ENCODE results near the gene LRP8. TPM values are rescaled to one million over a fixed set of nuclear protein-coding genes. Genes with fewer than 3 reads are reported as not detected.

LRP8 gene
- total and polyA plus RNA-seq, 10 donors, result 1.7 to 14.4 (median 5.5) TPM

DNA sequence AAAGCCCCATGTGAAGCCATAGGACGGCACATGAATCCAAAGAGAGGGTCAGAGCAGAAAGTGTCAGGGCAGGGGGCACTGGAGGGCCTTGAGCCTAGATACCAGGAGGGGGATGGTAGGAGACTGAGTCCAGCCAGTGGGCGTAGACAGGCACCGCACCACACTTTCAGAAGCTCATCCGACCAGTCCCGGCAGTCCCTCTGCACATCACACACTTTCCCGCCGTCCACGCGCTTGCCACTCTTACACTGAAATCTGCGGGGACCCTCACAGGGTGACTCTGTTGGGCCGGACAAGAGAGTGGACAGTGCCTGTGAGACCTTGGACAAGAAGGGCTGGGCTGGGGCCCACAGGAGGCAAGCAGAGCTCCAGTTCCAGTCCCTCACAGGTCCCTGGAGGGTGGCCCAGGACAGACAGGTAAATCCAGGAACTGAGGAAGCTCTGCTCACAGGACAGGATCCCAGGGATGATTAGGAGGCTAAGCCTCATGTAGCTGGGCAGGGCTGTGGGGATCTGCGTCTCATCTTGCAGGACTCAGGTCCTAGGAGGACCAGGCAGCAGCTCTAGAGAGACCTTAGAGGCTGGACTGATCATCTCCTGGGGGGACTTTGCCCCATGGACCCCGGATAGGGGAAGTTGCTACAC, 53.2 kb downstream of the LRP8 start:
- H3K27ac ChIP-seq, result no peak overlapping the region
- TF ChIP-seq CTCF (IDR thresholded peaks at IDR 0.05 in 8 of 11, conservative IDR thresholded peaks at IDR 0.05 in 3 of 11), result no peak
- no peak for TF ChIP-seq POLR2A (IDR thresholded peaks at IDR 0.05)
- TF ChIP-seq POLR2AphosphoS5 (IDR thresholded peaks at IDR 0.05), result no peak

GRCh38 chr1:53274026-53274425, 53.8 kb downstream of the LRP8 start:
- TF ChIP-seq POLR2A (IDR thresholded peaks at IDR 0.05), result no peak
- TF ChIP-seq CTCF (IDR thresholded peaks at IDR 0.05 in 8 of 11, conservative IDR thresholded peaks at IDR 0.05 in 3 of 11), result no peak
- no peak for TF ChIP-seq POLR2AphosphoS5 (IDR thresholded peaks at IDR 0.05)
- Histone ChIP-seq H3K36me3 (peaks cover 0 to 61% (median 0%) of the 10 kb centered on the region in 6 donors), H3K4me3 (no peak overlapping the region), H3K4me1 (peaks cover 0 to 5% (median 0%) of the 10 kb centered on the region in 6 donors), H3K27ac (no peak overlapping the region), H3K27me3 (replicated peaks in 1 of 7) (no peaks in the 10 kb centered on the region), H3K9me3 (no peaks in the 10 kb centered on the region)
- intact Hi-C loops (cut with DNase I; ENCODE audit: low total_unique reads), result no loop called here
- DNase-seq, result peak; percentile 51
- 89 to 95% (median 93%) methylated on average over 4 of the region's 4 CpGs for WGBS, 5 donors

More for the DNA sequence above, 53.2 kb downstream of the LRP8 start:
- DNase-seq, result peak; percentile 62
- intact Hi-C loops (cut with DNase I; ENCODE audit: low total_unique reads), result loop anchor here (5.0 kb wide), 1 partner anchor 483 kb away; no protein-coding TSS in a partner anchor
- Histone ChIP-seq H3K4me1 (peaks cover 0 to 5% (median 0%) of the 10 kb centered on the region in 6 donors), H3K4me3 (no peak overlapping the region), H3K36me3 (peaks cover 0 to 58% (median 0%) of the 10 kb centered on the region in 6 donors), H3K9me3 (no peaks in the 10 kb centered on the region), H3K27me3 (replicated peaks in 1 of 7) (no peaks in the 10 kb centered on the region)
- WGBS, 5 donors, result 93 to 98% (median 95%) methylated on average over 13 of the region's 13 CpGs

GRCh38 chr1:53273526-53273925, 54.3 kb downstream of the LRP8 start:
- Histone ChIP-seq H3K4me3 (no peak overlapping the region), H3K27me3 (replicated peaks in 1 of 7) (no peaks in the 10 kb centered on the region), H3K36me3 (peaks cover 0 to 61% (median 0%) of the 10 kb centered on the region in 6 donors), H3K27ac (no peak overlapping the region), H3K9me3 (no peaks in the 10 kb centered on the region), H3K4me1 (peaks cover 0 to 5% (median 0%) of the 10 kb centered on the region in 6 donors)
- 85 to 100% (median 91%) methylated on average over 2 of the region's 2 CpGs for WGBS, 5 donors
- no peak for DNase-seq
- intact Hi-C loops (cut with DNase I; ENCODE audit: low total_unique reads), result no loop called here
- TF ChIP-seq POLR2AphosphoS5 (IDR thresholded peaks at IDR 0.05), result no peak
- TF ChIP-seq CTCF (IDR thresholded peaks at IDR 0.05 in 8 of 11, conservative IDR thresholded peaks at IDR 0.05 in 3 of 11), result no peak
- TF ChIP-seq POLR2A (IDR thresholded peaks at IDR 0.05), result no peak

- H3K27me3 ChIP-seq (replicated peaks in 1 of 7), result no peaks in the 10 kb centered on the region
- peak; percentile 32 for DNase-seq
- TF ChIP-seq CTCF (IDR thresholded peaks at IDR 0.05 in 8 of 11, conservative IDR thresholded peaks at IDR 0.05 in 3 of 11) (no peak), POLR2A (IDR thresholded peaks at IDR 0.05) (no peak), POLR2AphosphoS5 (IDR thresholded peaks at IDR 0.05) (no peak)
- H3K9me3 ChIP-seq, result no peaks in the 10 kb centered on the region
- no peak overlapping the region for H3K27ac ChIP-seq
- no peaks in the 10 kb centered on the region for H3K4me1 ChIP-seq
- intact Hi-C loops (cut with DNase I; ENCODE audit: low total_unique reads), result no loop called here
- H3K36me3 ChIP-seq, result peaks cover 0 to 64% (median 0%) of the 10 kb centered on the region in 6 donors
- 81 to 100% (median 94%) methylated on average over 4 of the region's 4 CpGs for WGBS, 5 donors
- H3K4me3 ChIP-seq, result no peak overlapping the region
Measured at GRCh38 chr1:53272349-53272748, 55.5 kb downstream of the LRP8 start.

Data from spleen (tissue), 11 donors.